WTC11 (cell line): ENCODE results near the gene CHD9.

Experiments
- CREB1 ChIP-seq: sonication (generic); formaldehyde crosslinking; IDR thresholded peaks from 2 replicates; pipeline ENCODE4 v1.8.0; 2023; ENCODE audit warnings: mild to moderate bottlenecking, missing genetic modification reagents
- CTCF ChIP-seq: fragments of 200-600 bp; IDR thresholded peaks from 2 replicates; pipeline ENCODE4 v1.8.0; 2022; ENCODE audit warnings: antibody characterized with exemption

DNA sequence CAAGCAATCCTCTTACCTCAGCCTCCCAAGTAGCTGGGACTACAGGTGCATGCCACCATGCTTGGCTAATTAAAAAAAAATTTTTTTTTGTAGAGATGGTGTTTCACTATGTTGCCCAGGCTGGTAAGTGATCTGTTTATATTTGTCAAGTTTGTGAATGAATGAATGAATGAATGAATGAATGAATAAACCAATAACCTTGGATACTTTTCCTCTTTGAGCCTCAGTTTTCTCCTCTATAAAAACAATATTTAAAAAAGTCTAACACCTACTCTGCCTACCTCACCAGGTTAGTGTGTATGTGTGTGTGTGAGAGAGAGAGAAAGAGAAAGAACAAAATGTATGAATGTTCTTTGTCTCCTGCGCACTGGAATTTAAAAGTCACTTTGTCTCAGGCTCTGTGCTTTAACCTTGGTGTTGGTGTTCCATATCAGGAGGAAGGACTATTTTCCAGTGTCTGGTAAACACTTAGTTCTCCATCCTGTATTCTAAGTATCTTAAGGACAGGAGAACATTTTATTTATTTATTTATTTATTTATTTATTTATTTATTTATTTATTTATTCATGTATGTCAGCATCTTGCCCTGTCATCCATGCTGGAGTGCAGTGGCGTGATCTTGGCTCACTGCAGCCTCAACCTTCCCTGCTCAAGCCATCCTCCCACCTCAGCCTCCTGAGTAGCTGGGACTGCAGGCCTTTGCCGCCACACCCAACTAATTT is 27.1 kb downstream of the CHD9 start:
- TF ChIP-seq CREB1 (no peak), CTCF (no peak)
